ENCODE results near the gene PRDX2. TPM values are rescaled to one million over a fixed set of nuclear protein-coding genes. Genes with fewer than 3 reads are reported as not detected.
A peak's percentile ranks its signal among the peaks of the same experiment; 100 is the strongest.
"Not testable (repeated sequence)": the region's sequence is repeated elsewhere in the genome, so short reads cannot be mapped to it uniquely, and the experiment has no call there.

Gene PRDX2
- total RNA-seq, 1 experiment from 2014 or later = 746 TPM

- ChIA-PET CTCF (no interaction called here), POLR2A (ENCODE audit: unreplicated experiment) (no interaction called here)
- no peaks in the 10 kb centered on the region for H3K36me3 ChIP-seq (ENCODE audit: low read depth, low read length)
- intact Hi-C loops (cut with micrococcal nuclease) = no loop called here
- H3K27me3 ChIP-seq (ENCODE audit: low read length) = no peaks in the 10 kb centered on the region
- no peaks in the 10 kb centered on the region for H3K79me2 ChIP-seq (ENCODE audit: low read length)
- no peaks in the 10 kb centered on the region for H4K20me1 ChIP-seq (ENCODE audit: low read length)
- ATAC-seq = peak; percentile 57
- H3K9ac ChIP-seq (ENCODE audit: low read length) = no peak overlapping the region
- no peaks in the 10 kb centered on the region for H3K4me1 ChIP-seq (ENCODE audit: insufficient read depth, low read length)
- no peak overlapping the region for H3K4me2 ChIP-seq (ENCODE audit: low read length)
- peaks cover 3% of the 10 kb centered on the region for H3F3A ChIP-seq (ENCODE audit: low read length, unreplicated experiment)
- DNase-seq = peak; percentile 24
- BruUV-seq (replicated peaks) = no TSS peak
- no peaks in the 10 kb centered on the region for H3K9me3 ChIP-seq (ENCODE audit: low read length)
- peak overlapping the region; percentile 54; the same call in 1 of the 2 replicates for H2AFZ ChIP-seq (ENCODE audit: low read length)
- no peak overlapping the region for H3K4me3 ChIP-seq (ENCODE audit: low read length)
- TF ChIP-seq EZH2phosphoT487 (IDR thresholded peaks at IDR 0.05; ENCODE audit: borderline replicate concordance, low read length) (no peak), CTCF (conservative IDR thresholded peaks at IDR 0.05; ENCODE audit: low read depth, low read length) (peak; percentile 50), EZH2 (IDR thresholded peaks at IDR 0.05; ENCODE audit: low read length, unreplicated experiment) (no peak)
- H3K27ac ChIP-seq (ENCODE audit: low read length) = no peak overlapping the region
- H3K9me2 ChIP-seq (replicated peaks; ENCODE audit: low read length) = no peaks in the 10 kb centered on the region
Measured at GRCh38 chr19:12825254-12826131, 23.9 kb upstream of the PRDX2 start.

DNA sequence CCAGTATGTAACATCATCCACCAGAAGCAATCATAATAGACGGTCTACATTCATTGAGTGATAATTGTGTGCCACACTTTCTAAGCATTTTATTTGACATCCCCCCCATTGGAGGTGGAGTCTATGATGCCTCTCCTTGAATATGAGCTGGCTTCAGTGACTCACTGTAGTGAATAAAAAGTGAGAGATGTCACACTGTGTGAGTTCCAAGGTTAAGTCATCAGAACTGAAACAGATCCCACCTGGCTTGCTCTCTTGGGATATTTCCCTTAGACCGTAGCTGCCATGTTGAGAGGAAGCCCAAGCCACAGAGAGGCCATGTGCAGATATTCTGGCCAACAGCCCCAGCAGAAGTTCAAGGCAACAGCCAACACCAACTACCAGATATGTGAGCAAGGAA is 20.2 kb upstream of the PRDX2 start:
- intact Hi-C loops (cut with micrococcal nuclease) = no loop called here
- no peaks in the 10 kb centered on the region for H3K79me2 ChIP-seq (ENCODE audit: low read length)
- H3K9me3 ChIP-seq (ENCODE audit: low read length) = no peaks in the 10 kb centered on the region
- no peak overlapping the region for H3K4me3 ChIP-seq (ENCODE audit: low read length)
- CTCF ChIA-PET = no interaction called here
- TF ChIP-seq EZH2 (IDR thresholded peaks at IDR 0.05; ENCODE audit: low read length, unreplicated experiment) = no peak
- no peak for TF ChIP-seq CTCF (conservative IDR thresholded peaks at IDR 0.05; ENCODE audit: low read depth, low read length)
- TF ChIP-seq EZH2phosphoT487 (IDR thresholded peaks at IDR 0.05; ENCODE audit: borderline replicate concordance, low read length) = no peak
- no TSS peak for BruUV-seq (replicated peaks)
- DNase-seq = peak; percentile 63
- POLR2A ChIA-PET (ENCODE audit: unreplicated experiment) = no interaction called here
- no peak overlapping the region for H3K9ac ChIP-seq (ENCODE audit: low read length)
- ATAC-seq = peak; percentile 65
- H3K36me3 ChIP-seq (ENCODE audit: low read depth, low read length) = no peaks in the 10 kb centered on the region
- no peaks in the 10 kb centered on the region for H3K4me1 ChIP-seq (ENCODE audit: insufficient read depth, low read length)
- no peak overlapping the region for H3K4me2 ChIP-seq (ENCODE audit: low read length)
- no peaks in the 10 kb centered on the region for H3F3A ChIP-seq (ENCODE audit: low read length, unreplicated experiment)
- H3K27ac ChIP-seq (ENCODE audit: low read length) = no peak overlapping the region
- no peaks in the 10 kb centered on the region for H3K9me2 ChIP-seq (replicated peaks; ENCODE audit: low read length)
- no peaks in the 10 kb centered on the region for H3K27me3 ChIP-seq (ENCODE audit: low read length)
- no peaks in the 10 kb centered on the region for H4K20me1 ChIP-seq (ENCODE audit: low read length)
- no peak overlapping the region for H2AFZ ChIP-seq (ENCODE audit: low read length)

DNA sequence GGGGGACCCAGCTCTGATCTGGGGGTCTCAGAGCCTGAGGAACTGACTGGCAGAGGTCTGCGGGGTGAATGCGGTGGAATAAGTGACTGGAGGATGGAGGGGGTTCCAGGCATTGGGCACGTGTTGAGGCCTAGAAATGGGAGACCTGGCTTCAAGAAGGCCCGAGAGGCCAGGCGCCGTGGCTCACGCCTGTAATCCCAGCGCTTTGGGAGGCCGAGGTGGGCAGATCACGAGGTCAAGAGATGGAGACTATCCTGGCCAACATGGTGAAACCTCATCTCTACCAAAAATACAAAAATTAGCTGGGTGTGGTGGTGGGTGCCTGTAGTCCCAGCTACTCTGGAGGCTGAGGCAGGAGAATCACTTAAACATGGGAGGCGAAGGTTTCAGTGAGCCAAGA is 16.2 kb upstream of the PRDX2 start:
- DNase-seq; intact Hi-C loops (cut with micrococcal nuclease): not testable (repeated sequence)

GRCh38 chr19:12817188-12817587 is 15.6 kb upstream of the PRDX2 start:
- H3F3A ChIP-seq (ENCODE audit: low read length, unreplicated experiment); ATAC-seq; H3K4me1 ChIP-seq (ENCODE audit: insufficient read depth, low read length); H3K9ac ChIP-seq (ENCODE audit: low read length); H3K9me3 ChIP-seq (ENCODE audit: low read length); H3K4me2 ChIP-seq (ENCODE audit: low read length); H3K27ac ChIP-seq (ENCODE audit: low read length); H3K36me3 ChIP-seq (ENCODE audit: low read depth, low read length); H3K9me2 ChIP-seq (replicated peaks; ENCODE audit: low read length); H4K20me1 ChIP-seq (ENCODE audit: low read length); POLR2A ChIA-PET (ENCODE audit: unreplicated experiment); DNase-seq; H3K4me3 ChIP-seq (ENCODE audit: low read length); H3K79me2 ChIP-seq (ENCODE audit: low read length); intact Hi-C loops (cut with micrococcal nuclease); BruUV-seq (replicated peaks); H3K27me3 ChIP-seq (ENCODE audit: low read length); H2AFZ ChIP-seq (ENCODE audit: low read length); CTCF ChIA-PET: not testable (repeated sequence)

More for the DNA sequence above, 16.2 kb upstream of the PRDX2 start:
- H3K27ac ChIP-seq (ENCODE audit: low read length); H3K4me3 ChIP-seq (ENCODE audit: low read length); H3K9me3 ChIP-seq (ENCODE audit: low read length); H3K27me3 ChIP-seq (ENCODE audit: low read length); H4K20me1 ChIP-seq (ENCODE audit: low read length); H3K4me2 ChIP-seq (ENCODE audit: low read length); H3K4me1 ChIP-seq (ENCODE audit: insufficient read depth, low read length); H3K36me3 ChIP-seq (ENCODE audit: low read depth, low read length); H3K79me2 ChIP-seq (ENCODE audit: low read length); H2AFZ ChIP-seq (ENCODE audit: low read length); POLR2A ChIA-PET (ENCODE audit: unreplicated experiment); H3F3A ChIP-seq (ENCODE audit: low read length, unreplicated experiment); CTCF ChIA-PET; H3K9me2 ChIP-seq (replicated peaks; ENCODE audit: low read length); BruUV-seq (replicated peaks); H3K9ac ChIP-seq (ENCODE audit: low read length); ATAC-seq: not testable (repeated sequence)

Measured in PC-3 (cell line).